ENCODE results near the gene TRIP10. TPM values are rescaled to one million over a fixed set of nuclear protein-coding genes. Genes with fewer than 3 reads are reported as not detected.
"Not testable (repeated sequence)": the region's sequence is repeated elsewhere in the genome, so short reads cannot be mapped to it uniquely, and the experiment has no call there.

TRIP10 gene
- total RNA-seq, 1 donor, result 50.1 TPM

DNA sequence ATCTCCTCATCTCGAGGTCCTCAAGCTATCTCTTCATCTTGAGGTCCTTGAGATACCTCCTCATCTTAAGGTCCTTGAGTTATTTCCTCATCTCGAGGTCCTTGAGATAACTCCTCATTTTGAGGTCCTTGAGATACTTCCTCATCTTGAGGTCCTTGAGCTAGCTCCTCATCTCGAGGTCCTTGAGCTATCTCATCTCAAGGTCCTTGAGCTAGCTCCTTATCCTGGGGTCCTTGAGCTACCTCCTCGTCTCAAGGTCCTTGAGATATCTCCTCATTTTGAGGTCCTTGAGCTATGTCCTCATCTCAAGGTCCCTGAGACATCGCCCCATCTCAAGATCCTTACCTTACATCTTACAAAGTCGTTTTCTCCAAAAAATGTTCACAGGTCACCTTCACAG lies 51.8 kb downstream of the TRIP10 start:
- H3K4me3 ChIP-seq (ENCODE audit: low read depth, low read length), result no peak overlapping the region
- no peak for DNase-seq (ENCODE audit: low read depth)
- TF ChIP-seq CTCF (IDR thresholded peaks at IDR 0.05; ENCODE audit: insufficient read depth, low read depth, low read length), result no peak

GRCh38 chr19:6793411-6793810 lies 53.9 kb downstream of the TRIP10 start:
- no peak for DNase-seq (ENCODE audit: low read depth)
- no peak overlapping the region for H3K4me3 ChIP-seq (ENCODE audit: low read depth, low read length)

DNA sequence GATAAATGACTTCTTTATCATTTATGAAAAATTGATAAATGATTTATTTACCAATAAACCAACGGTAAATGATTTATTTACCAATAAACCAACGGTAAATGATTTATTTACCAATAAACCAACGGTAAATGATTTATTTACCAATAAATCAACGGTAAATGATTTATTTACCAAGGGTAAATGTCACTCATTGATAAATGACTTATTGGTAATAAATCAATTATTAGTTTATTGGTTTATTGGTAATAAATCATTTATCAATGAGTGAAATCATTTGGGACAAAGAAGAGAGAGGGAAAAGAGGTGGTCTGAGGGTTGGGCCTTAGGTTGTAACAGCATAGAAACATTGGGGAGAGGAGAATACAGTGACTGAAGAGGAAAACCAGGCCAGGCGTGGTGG lies 54.5 kb downstream of the TRIP10 start:
- DNase-seq (ENCODE audit: low read depth), result no peak
- no peak for TF ChIP-seq CTCF (IDR thresholded peaks at IDR 0.05; ENCODE audit: insufficient read depth, low read depth, low read length)
- H3K4me3 ChIP-seq (ENCODE audit: low read depth, low read length), result no peak overlapping the region

More at GRCh38 chr19:6793411-6793810, 53.9 kb downstream of the TRIP10 start:
- TF ChIP-seq CTCF (IDR thresholded peaks at IDR 0.05; ENCODE audit: insufficient read depth, low read depth, low read length), result no peak

GRCh38 chr19:6794686-6795431 lies 55.4 kb downstream of the TRIP10 start:
- no peak for DNase-seq (ENCODE audit: low read depth)
- H3K4me3 ChIP-seq (ENCODE audit: low read depth, low read length), result no peak overlapping the region
- TF ChIP-seq CTCF (IDR thresholded peaks at IDR 0.05; ENCODE audit: insufficient read depth, low read depth, low read length), result no peak

DNA sequence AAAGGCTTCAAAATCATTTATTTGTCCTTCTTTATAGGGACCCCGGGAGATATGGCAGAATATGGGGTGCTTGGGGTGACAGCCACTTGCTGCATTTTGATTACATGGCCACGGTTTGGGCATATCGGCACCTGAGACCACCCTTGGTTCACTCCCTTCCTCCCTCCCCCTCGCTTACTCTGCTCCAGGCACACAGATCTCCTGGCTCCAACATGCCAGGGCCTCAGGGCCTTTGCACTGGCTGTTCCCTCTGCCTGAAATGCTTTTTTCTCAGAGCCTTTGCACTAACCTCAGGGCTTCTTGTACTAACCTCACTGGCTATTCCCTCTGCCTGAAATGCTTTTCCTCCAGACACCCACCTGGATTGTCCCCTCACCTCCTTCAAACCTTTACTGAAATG lies 56.8 kb downstream of the TRIP10 start:
- DNase-seq (ENCODE audit: low read depth), result no peak
- TF ChIP-seq CTCF (IDR thresholded peaks at IDR 0.05; ENCODE audit: insufficient read depth, low read depth, low read length), result no peak

DNA sequence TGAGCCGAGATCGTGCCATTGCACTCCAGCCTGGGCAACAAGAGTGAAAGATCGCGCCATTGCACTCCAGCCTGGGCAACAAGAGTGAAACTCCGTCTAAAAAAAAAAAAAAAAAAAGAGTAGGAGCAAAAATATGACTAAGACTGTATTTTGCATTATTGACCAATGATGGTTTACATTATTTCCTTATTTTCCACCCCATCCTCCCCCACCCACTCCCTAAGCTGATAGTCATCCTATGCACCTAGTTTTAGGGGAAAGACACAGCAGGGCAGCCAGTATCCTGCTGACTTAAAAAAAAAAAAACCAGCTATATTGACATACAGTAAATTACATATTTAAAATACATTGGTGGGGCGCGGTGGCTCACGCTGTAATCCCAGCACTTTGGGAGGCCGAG lies 58.2 kb downstream of the TRIP10 start:
- H3K4me3 ChIP-seq (ENCODE audit: low read depth, low read length), result no peak overlapping the region
- TF ChIP-seq CTCF (IDR thresholded peaks at IDR 0.05; ENCODE audit: insufficient read depth, low read depth, low read length), result no peak
- DNase-seq (ENCODE audit: low read depth), result no peak

More for the DNA sequence above, 56.8 kb downstream of the TRIP10 start:
- H3K4me3 ChIP-seq (ENCODE audit: low read depth, low read length), result no peak overlapping the region

- not testable (repeated sequence) for H3K4me3 ChIP-seq (ENCODE audit: low read depth, low read length); DNase-seq (ENCODE audit: low read depth)
These were observed 60.8 kb downstream of the TRIP10 start for GRCh38 chr19:6800160-6800790.
